CD4-positive, alpha-beta memory T cell (primary cell): ENCODE measurements around the gene SCD5. TPM values are rescaled to one million over a fixed set of nuclear protein-coding genes. Genes with fewer than 3 reads are reported as not detected.
A peak's percentile ranks its signal among the peaks of the same experiment; 100 is the strongest.

Experiments used
- CTCF ChIA-PET: fragments of 350-600 bp; sonication (Branson Sonifier 250); formaldehyde crosslinking; loops from one replicate; lab custom pipeline; 2021; ENCODE audit warnings: inconsistent platforms; ENCODE audit not compliant: partially characterized antibody; lab: Charles Lee
- POLR2A ChIA-PET: fragments of 350-600 bp; sonication (Branson Sonifier 250); formaldehyde crosslinking; loops from one replicate; lab custom pipeline; 2021; ENCODE audit not compliant: partially characterized antibody; lab: Charles Lee
- DNase-seq, 5 donors: peaks; one replicate each; pipeline versions ENCODE4 v3.0.0 to v3.0.0-alpha.2; 2020 to 2022; ENCODE audit warnings: mixed read lengths in 1 of 5
- H3K27ac ChIP-seq: one replicate; pipeline ENCODE4 v1.7.0; 2013; ENCODE audit warnings: low read depth, low read length
- H3K27me3 ChIP-seq: 2 replicates; pipeline ENCODE4 v1.7.0; 2013; ENCODE audit warnings: mild to moderate bottlenecking, low read length, moderate library complexity; ENCODE audit not compliant: insufficient read depth
- H3K36me3 ChIP-seq: 2 replicates; pipeline ENCODE4 v1.7.0; 2013; ENCODE audit warnings: mild to moderate bottlenecking, low read length, moderate library complexity; ENCODE audit not compliant: insufficient read depth
- H3K4me1 ChIP-seq: 2 replicates; pipeline ENCODE4 v1.7.0; 2013; ENCODE audit warnings: mild to moderate bottlenecking, low read length, moderate library complexity; ENCODE audit not compliant: insufficient read depth
- H3K4me3 ChIP-seq, 2 donors: one replicate each; pipeline ENCODE4 v1.7.0; 2013; ENCODE audit warnings: low read length in 2 of 2, mild to moderate bottlenecking in 1 of 2
- H3K9me3 ChIP-seq, 2 donors: one replicate each; pipeline ENCODE4 v1.7.0; 2013; ENCODE audit warnings: low read length in 2 of 2, control low read depth in 1 of 2; ENCODE audit not compliant: control insufficient read depth in 1 of 2
- H3K27ac Mint-ChIP-seq, 7 donors: one replicate each; pipeline ENCODE4 v1.8.0; 2020 to 2021; ENCODE audit warnings: mixed read lengths in 7 of 7, mild to moderate bottlenecking in 6 of 7, inconsistent platforms in 3 of 7, moderate library complexity in 3 of 7
- H3K27me3 Mint-ChIP-seq, 2 donors: one replicate each; pipeline ENCODE4 v1.8.0; 2020 to 2021; ENCODE audit warnings: mixed read lengths in 2 of 2
- H3K36me3 Mint-ChIP-seq, 2 donors: one replicate each; pipeline ENCODE4 v1.8.0; 2020 to 2021; ENCODE audit warnings: mixed read lengths in 2 of 2, inconsistent platforms in 1 of 2, mild to moderate bottlenecking in 1 of 2
- H3K4me1 Mint-ChIP-seq, 4 donors: one replicate each; pipeline ENCODE4 v1.8.0; 2020 to 2021; ENCODE audit warnings: mixed read lengths in 4 of 4, mild to moderate bottlenecking in 1 of 4
- H3K4me3 Mint-ChIP-seq, 8 donors: one replicate each; pipeline ENCODE4 v1.8.0; 2020 to 2021; ENCODE audit warnings: mixed read lengths in 8 of 8, mild to moderate bottlenecking in 7 of 8, moderate library complexity in 6 of 8, inconsistent platforms in 3 of 8
- H3K9me3 Mint-ChIP-seq, 8 donors: one replicate each; pipeline ENCODE4 v1.8.0; 2020 to 2021; ENCODE audit warnings: mixed read lengths in 8 of 8, mild to moderate bottlenecking in 5 of 8, inconsistent platforms in 3 of 8, moderate library complexity in 1 of 8
- intact Hi-C: fragments of 100-400 bp; cut with micrococcal nuclease; formaldehyde crosslinking; loops from one replicate; pipeline ENCODE4 v1.15.1; 2023
- polyA plus RNA-seq, 2 donors: library from polyadenylated mRNA; unstranded; fragments of 300-500 nt; fragmentation: Illumina TruSeq; gene quantifications; one replicate each; pipeline ENCODE4 v1.2.3, GENCODE V29; 2021
- total RNA-seq, 2 experiments: library from RNA; stranded (reverse); gene quantifications; one replicate each; pipeline ENCODE4 v1.2.3, GENCODE V29; 2021

Gene SCD5
- total and polyA plus RNA-seq, 4 experiments from 2014 or later, result 1.8 TPM; not detected in 3

GRCh38 chr4:82681754-82682153 lies 116.8 kb downstream of the SCD5 start:
- H3K27ac ChIP-seq, result no peak overlapping the region
- H3K36me3 Mint-ChIP-seq, result no peaks in the 10 kb centered on the region
- H3K4me1 Mint-ChIP-seq, result no peaks in the 10 kb centered on the region
- CTCF ChIA-PET, result no interaction called here
- no peak overlapping the region for H3K4me3 Mint-ChIP-seq
- no peak for DNase-seq
- intact Hi-C loops, result no loop called here
- no peak overlapping the region for H3K4me3 ChIP-seq
- no peaks in the 10 kb centered on the region for H3K9me3 ChIP-seq
- H3K27me3 Mint-ChIP-seq, result peaks cover 10 to 23% of the 10 kb centered on the region in 2 donors
- no peaks in the 10 kb centered on the region for H3K4me1 ChIP-seq
- H3K9me3 Mint-ChIP-seq, result no peaks in the 10 kb centered on the region
- no peaks in the 10 kb centered on the region for H3K36me3 ChIP-seq
- POLR2A ChIA-PET, result no interaction called here
- H3K27me3 ChIP-seq, result no peaks in the 10 kb centered on the region
- no peak overlapping the region for H3K27ac Mint-ChIP-seq

GRCh38 chr4:82680834-82681233 lies 117.8 kb downstream of the SCD5 start:
- H3K27me3 ChIP-seq, result no peaks in the 10 kb centered on the region
- Mint-ChIP-seq H3K36me3 (no peaks in the 10 kb centered on the region), H3K27me3 (peaks cover 9 to 23% of the 10 kb centered on the region in 2 donors), H3K27ac (no peak overlapping the region), H3K4me3 (peak overlapping the region in 1 of 8 donors; percentile 51), H3K9me3 (no peaks in the 10 kb centered on the region), H3K4me1 (no peaks in the 10 kb centered on the region)
- ChIA-PET CTCF (no interaction called here), POLR2A (no interaction called here)
- H3K36me3 ChIP-seq, result no peaks in the 10 kb centered on the region
- no peak overlapping the region for H3K27ac ChIP-seq
- intact Hi-C loops, result no loop called here
- no peaks in the 10 kb centered on the region for H3K9me3 ChIP-seq
- DNase-seq, result no peak
- no peaks in the 10 kb centered on the region for H3K4me1 ChIP-seq
- H3K4me3 ChIP-seq, result no peak overlapping the region

DNA sequence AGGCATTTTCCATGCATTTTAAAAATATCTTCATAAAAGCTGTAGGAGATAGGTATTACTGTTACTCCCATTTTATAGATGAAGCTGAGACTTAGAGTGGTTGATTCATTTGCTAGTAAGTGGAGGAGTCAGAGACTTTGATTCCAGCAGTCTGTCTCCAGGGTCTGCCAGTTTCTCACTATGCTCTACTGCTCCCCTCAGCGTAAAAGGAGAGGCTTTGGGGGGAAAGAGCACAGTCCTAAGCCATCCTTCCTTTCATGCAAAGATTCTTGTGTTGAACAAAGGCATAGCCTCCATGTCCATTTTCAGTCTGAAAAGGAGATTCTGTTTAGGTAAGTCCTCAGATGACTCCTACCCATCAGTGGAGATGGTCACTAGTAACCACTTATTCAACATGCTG lies 119.1 kb downstream of the SCD5 start:
- CTCF ChIA-PET, result interaction anchor here (0.6 kb wide), 1 partner anchor 19 kb away, joined by 3 read pairs; no protein-coding TSS in a partner anchor

DNA sequence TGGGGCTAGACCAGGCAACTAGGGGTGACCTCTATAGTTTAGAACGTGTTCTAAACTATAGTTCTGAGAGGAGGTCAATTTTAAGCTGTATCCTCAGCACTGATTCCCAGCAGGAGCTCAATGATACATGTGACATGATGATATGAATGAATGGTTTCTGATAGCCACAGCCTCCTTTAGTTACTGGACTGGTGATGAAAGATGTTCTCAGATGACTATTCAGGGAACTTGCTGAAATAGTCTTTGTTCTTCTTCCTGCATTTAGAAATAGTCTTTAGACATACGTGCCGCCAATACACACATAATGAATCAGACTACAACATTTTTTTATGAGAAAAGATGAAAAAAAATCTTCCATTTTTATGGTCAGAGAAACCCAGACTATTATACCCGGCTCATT lies 120.5 kb downstream of the SCD5 start:
- no peaks in the 10 kb centered on the region for H3K36me3 Mint-ChIP-seq

More for the DNA sequence above, 119.1 kb downstream of the SCD5 start:
- Histone ChIP-seq H3K27ac (no peak overlapping the region), H3K27me3 (no peaks in the 10 kb centered on the region), H3K36me3 (no peaks in the 10 kb centered on the region), H3K4me1 (no peaks in the 10 kb centered on the region), H3K9me3 (no peaks in the 10 kb centered on the region), H3K4me3 (no peak overlapping the region)
- Mint-ChIP-seq H3K36me3 (no peaks in the 10 kb centered on the region), H3K9me3 (no peaks in the 10 kb centered on the region), H3K4me3 (no peak overlapping the region), H3K27me3 (peaks cover 4 to 18% of the 10 kb centered on the region in 2 donors), H3K4me1 (no peaks in the 10 kb centered on the region), H3K27ac (no peak overlapping the region)
- DNase-seq, result no peak
- POLR2A ChIA-PET, result no interaction called here
- intact Hi-C loops, result no loop called here

DNA sequence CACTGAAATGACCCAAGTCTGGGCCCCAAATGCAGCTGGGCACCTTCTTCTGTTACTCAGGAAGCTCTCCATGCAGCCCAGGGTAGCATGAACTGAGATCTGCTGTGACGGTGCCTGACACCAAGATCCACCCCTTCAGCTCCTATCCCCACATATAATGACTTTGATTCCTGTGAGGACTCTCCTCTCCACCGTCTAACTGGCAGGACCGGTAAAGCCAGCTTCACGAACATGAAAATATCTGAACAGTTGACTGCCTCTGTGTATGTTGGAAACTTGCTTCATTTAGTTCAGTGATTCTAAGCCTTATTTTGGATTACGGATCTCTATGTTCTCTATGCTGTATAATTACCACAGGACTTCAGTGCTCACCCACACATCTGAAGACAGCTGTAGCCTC lies 121.3 kb downstream of the SCD5 start:
- Mint-ChIP-seq H3K36me3 (no peaks in the 10 kb centered on the region), H3K9me3 (no peaks in the 10 kb centered on the region), H3K27ac (no peak overlapping the region), H3K4me3 (no peak overlapping the region), H3K27me3 (peaks cover 0 to 13% of the 10 kb centered on the region in 2 donors), H3K4me1 (no peaks in the 10 kb centered on the region)
- Histone ChIP-seq H3K4me3 (no peak overlapping the region), H3K27ac (no peak overlapping the region), H3K4me1 (no peaks in the 10 kb centered on the region), H3K27me3 (no peaks in the 10 kb centered on the region), H3K9me3 (no peaks in the 10 kb centered on the region), H3K36me3 (no peaks in the 10 kb centered on the region)
- no peak for DNase-seq
- ChIA-PET POLR2A (no interaction called here), CTCF (no interaction called here)
- intact Hi-C loops, result no loop called here

More for the DNA sequence above, 120.5 kb downstream of the SCD5 start:
- Histone ChIP-seq H3K4me1 (no peaks in the 10 kb centered on the region), H3K27me3 (no peaks in the 10 kb centered on the region), H3K4me3 (no peak overlapping the region), H3K9me3 (no peaks in the 10 kb centered on the region), H3K27ac (no peak overlapping the region), H3K36me3 (no peaks in the 10 kb centered on the region)
- no peak for DNase-seq
- Mint-ChIP-seq H3K4me1 (no peaks in the 10 kb centered on the region), H3K4me3 (no peak overlapping the region), H3K9me3 (no peaks in the 10 kb centered on the region), H3K27ac (no peak overlapping the region), H3K27me3 (peaks cover 0 to 13% of the 10 kb centered on the region in 2 donors)
- CTCF ChIA-PET, result no interaction called here
- POLR2A ChIA-PET, result no interaction called here
- intact Hi-C loops, result no loop called here

GRCh38 chr4:82667761-82668480 lies 130.7 kb downstream of the SCD5 start:
- no peak overlapping the region for H3K4me3 ChIP-seq
- H3K27me3 Mint-ChIP-seq, result peaks cover 18 to 28% of the 10 kb centered on the region in 2 donors
- H3K27ac Mint-ChIP-seq, result no peak overlapping the region
- intact Hi-C loops, result no loop called here
- DNase-seq, result no peak
- H3K27ac ChIP-seq, result no peak overlapping the region
- POLR2A ChIA-PET, result no interaction called here
- H3K36me3 Mint-ChIP-seq, result no peaks in the 10 kb centered on the region
- H3K9me3 ChIP-seq, result no peaks in the 10 kb centered on the region
- no peaks in the 10 kb centered on the region for H3K36me3 ChIP-seq
- peaks cover 9 to 28% (median 15%) of the 10 kb centered on the region in 8 donors for H3K9me3 Mint-ChIP-seq
- CTCF ChIA-PET, result no interaction called here
- no peak overlapping the region for H3K4me3 Mint-ChIP-seq
- H3K4me1 ChIP-seq, result no peaks in the 10 kb centered on the region
- H3K4me1 Mint-ChIP-seq, result no peaks in the 10 kb centered on the region
- no peaks in the 10 kb centered on the region for H3K27me3 ChIP-seq

DNA sequence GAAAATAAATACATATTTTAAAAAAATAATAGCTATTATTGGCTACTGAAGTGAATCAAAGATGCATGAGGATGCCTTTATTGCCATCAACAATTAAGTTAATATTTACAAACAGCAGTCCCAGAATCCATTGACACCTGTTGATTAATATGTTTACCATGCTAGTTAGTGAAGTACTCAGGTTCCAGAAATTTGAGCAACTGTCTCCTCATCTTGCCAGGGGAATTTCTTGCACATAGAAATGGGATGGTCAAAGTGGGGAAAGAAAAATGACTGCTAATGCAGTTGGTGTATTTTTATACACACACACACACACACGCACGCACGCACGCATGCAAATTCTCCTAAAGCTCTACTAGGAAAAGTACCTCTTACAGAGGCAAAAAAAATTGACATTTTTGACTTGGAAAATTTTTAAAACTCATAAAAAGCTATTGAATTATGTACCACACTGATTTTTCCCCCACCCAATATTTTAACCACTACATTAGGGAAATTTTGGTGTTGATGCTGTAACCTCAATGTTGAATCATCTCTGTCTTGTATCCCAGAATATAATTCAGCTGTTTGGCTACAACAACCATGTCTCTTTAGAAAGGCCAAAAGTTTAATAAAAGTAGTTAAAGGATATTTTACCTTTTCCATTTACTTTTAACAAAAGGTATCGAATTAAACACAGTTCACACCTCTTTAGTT lies 131.5 kb downstream of the SCD5 start:
- no peak overlapping the region for H3K4me3 Mint-ChIP-seq
- H3K27me3 Mint-ChIP-seq, result peaks cover 18 to 30% of the 10 kb centered on the region in 2 donors
- no peaks in the 10 kb centered on the region for H3K9me3 ChIP-seq
- ChIA-PET CTCF (no interaction called here), POLR2A (no interaction called here)
- no peaks in the 10 kb centered on the region for H3K4me1 ChIP-seq
- peaks cover 9 to 28% (median 15%) of the 10 kb centered on the region in 8 donors for H3K9me3 Mint-ChIP-seq
- no peaks in the 10 kb centered on the region for H3K36me3 ChIP-seq
- intact Hi-C loops, result no loop called here
- no peak overlapping the region for H3K27ac ChIP-seq
- no peak overlapping the region for H3K4me3 ChIP-seq
- no peaks in the 10 kb centered on the region for H3K27me3 ChIP-seq
- H3K36me3 Mint-ChIP-seq, result no peaks in the 10 kb centered on the region
- no peak for DNase-seq
- H3K4me1 Mint-ChIP-seq, result no peaks in the 10 kb centered on the region
- no peak overlapping the region for H3K27ac Mint-ChIP-seq
